PFSK-1 (cell line): Measurements from ENCODE around the gene CDKL4.

Experiments
- FOXP2 ChIP-seq: optimal IDR thresholded peaks from 2 replicates; pipeline ENCODE3; 2011; ENCODE audit warnings: borderline replicate concordance, control low read depth, inconsistent platforms; ENCODE audit not compliant: insufficient read depth; ENCODE audit errors: extremely low read length, extremely low read depth
- POLR2AphosphoS5 ChIP-seq: IDR thresholded peaks from 2 replicates; pipeline ENCODE4 v1.6.1; 2012; ENCODE audit warnings: low read depth, mild to moderate bottlenecking, control low read depth, low read length, moderate library complexity
- SIN3A ChIP-seq: IDR thresholded peaks from 2 replicates; pipeline ENCODE4 v1.6.1; 2012; ENCODE audit warnings: mild to moderate bottlenecking, low read length, moderate library complexity, borderline replicate concordance; ENCODE audit not compliant: insufficient read depth
- TAF1 ChIP-seq: IDR thresholded peaks from 2 replicates; pipeline ENCODE4 v1.6.1; 2012; ENCODE audit warnings: low read length, control low read depth, borderline replicate concordance; ENCODE audit not compliant: insufficient read depth
- TF ChIP-seq, protein P1 (sequence below), 2 experiments: IDR thresholded peaks; 2 replicates each; pipeline versions ENCODE4 v1.6.1 to v1.8.0; 2011 to 2012; ENCODE audit warnings: low read depth in 2 of 2, low read length in 2 of 2, control low read depth in 1 of 2, inconsistent platforms in 1 of 2, mild to moderate bottlenecking in 1 of 2, moderate library complexity in 1 of 2; ENCODE audit not compliant: insufficient read depth in 1 of 2

DNA sequence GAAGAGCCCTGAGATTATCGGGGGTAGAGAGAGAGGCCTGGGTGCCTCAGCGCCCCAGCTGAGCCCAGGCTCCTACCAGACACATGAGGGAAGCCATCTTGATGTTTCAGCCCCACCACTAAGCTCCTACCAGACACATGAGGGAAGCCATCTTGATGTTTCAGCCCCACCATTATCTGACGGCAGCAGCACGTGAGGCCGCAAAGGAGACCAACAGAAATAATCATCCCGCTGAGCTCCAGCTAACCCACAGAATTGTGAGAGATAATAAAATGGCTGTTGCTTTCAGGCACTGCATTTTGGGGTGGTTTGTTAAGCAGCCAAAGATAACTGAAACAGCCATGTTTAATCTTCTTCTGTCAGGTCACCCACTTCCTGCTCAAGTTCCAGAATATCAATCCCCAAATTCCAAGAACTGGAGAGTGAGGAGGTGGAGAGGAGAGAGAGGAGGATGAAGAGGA lies 93.6 kb downstream of the CDKL4 start:
- TF ChIP-seq POLR2AphosphoS5, result no peak
- no peak for TF ChIP-seq SIN3A
- TF ChIP-seq, protein P1, sequence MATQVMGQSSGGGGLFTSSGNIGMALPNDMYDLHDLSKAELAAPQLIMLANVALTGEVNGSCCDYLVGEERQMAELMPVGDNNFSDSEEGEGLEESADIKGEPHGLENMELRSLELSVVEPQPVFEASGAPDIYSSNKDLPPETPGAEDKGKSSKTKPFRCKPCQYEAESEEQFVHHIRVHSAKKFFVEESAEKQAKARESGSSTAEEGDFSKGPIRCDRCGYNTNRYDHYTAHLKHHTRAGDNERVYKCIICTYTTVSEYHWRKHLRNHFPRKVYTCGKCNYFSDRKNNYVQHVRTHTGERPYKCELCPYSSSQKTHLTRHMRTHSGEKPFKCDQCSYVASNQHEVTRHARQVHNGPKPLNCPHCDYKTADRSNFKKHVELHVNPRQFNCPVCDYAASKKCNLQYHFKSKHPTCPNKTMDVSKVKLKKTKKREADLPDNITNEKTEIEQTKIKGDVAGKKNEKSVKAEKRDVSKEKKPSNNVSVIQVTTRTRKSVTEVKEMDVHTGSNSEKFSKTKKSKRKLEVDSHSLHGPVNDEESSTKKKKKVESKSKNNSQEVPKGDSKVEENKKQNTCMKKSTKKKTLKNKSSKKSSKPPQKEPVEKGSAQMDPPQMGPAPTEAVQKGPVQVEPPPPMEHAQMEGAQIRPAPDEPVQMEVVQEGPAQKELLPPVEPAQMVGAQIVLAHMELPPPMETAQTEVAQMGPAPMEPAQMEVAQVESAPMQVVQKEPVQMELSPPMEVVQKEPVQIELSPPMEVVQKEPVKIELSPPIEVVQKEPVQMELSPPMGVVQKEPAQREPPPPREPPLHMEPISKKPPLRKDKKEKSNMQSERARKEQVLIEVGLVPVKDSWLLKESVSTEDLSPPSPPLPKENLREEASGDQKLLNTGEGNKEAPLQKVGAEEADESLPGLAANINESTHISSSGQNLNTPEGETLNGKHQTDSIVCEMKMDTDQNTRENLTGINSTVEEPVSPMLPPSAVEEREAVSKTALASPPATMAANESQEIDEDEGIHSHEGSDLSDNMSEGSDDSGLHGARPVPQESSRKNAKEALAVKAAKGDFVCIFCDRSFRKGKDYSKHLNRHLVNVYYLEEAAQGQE (IDR thresholded peaks at IDR 0.05; ENCODE audit: insufficient read depth in 1 of 2, low read depth in 2 of 2, low read length in 2 of 2), result no peak
- TF ChIP-seq TAF1, result no peak
- no peak for TF ChIP-seq FOXP2
